Liver (tissue), 9 donors: ENCODE results near the gene ACTN2. TPM values are rescaled to one million over a fixed set of nuclear protein-coding genes. Genes with fewer than 3 reads are reported as not detected.

Source experiments
- DNase-seq: peaks from one replicate; pipeline ENCODE4 v3.0.0-alpha.2; 2017; ENCODE audit warnings: low spot score
- H3K27ac ChIP-seq, 2 donors: one replicate each; pipeline ENCODE4 v1.7.0; 2013; ENCODE audit warnings: inconsistent platforms in 2 of 2, low read length in 2 of 2, control low read depth in 1 of 2, low read depth in 1 of 2, mild to moderate bottlenecking in 1 of 2
- H3K27me3 ChIP-seq, 4 donors: one replicate each; pipeline versions ENCODE4 v1.6.1 to v1.7.0; 2013; ENCODE audit warnings: low read length in 3 of 4, inconsistent platforms in 1 of 4, mild to moderate bottlenecking in 1 of 4, moderate library complexity in 1 of 4; ENCODE audit not compliant: control insufficient read depth in 4 of 4, insufficient read depth in 4 of 4
- H3K36me3 ChIP-seq, 4 donors: one replicate each; pipeline versions ENCODE4 v1.6.1 to v1.7.0; 2013; ENCODE audit warnings: low read length in 3 of 4, mild to moderate bottlenecking in 3 of 4, low read depth in 1 of 4, moderate library complexity in 1 of 4; ENCODE audit not compliant: control insufficient read depth in 4 of 4, insufficient read depth in 3 of 4
- H3K4me1 ChIP-seq, 4 donors: one replicate each; pipeline versions ENCODE4 v1.6.1 to v1.7.0; 2013; ENCODE audit warnings: low read length in 3 of 4, mild to moderate bottlenecking in 3 of 4, moderate library complexity in 1 of 4; ENCODE audit not compliant: control insufficient read depth in 4 of 4, insufficient read depth in 4 of 4
- H3K4me3 ChIP-seq, 3 donors: one replicate each; pipeline versions ENCODE4 v1.6.1 to v1.7.0; 2013; ENCODE audit warnings: low read length in 3 of 3, control low read depth in 1 of 3, low read depth in 1 of 3, mild to moderate bottlenecking in 1 of 3
- H3K9ac ChIP-seq, 2 donors: one replicate each; pipeline ENCODE4 v1.7.0; 2013; ENCODE audit warnings: low read length in 2 of 2, mild to moderate bottlenecking in 2 of 2, moderate library complexity in 2 of 2, control low read depth in 1 of 2, low read depth in 1 of 2
- H3K9me3 ChIP-seq, 4 donors: one replicate each; pipeline versions ENCODE4 v1.6.1 to v1.7.0; 2013; ENCODE audit warnings: low read length in 3 of 4; ENCODE audit not compliant: control insufficient read depth in 4 of 4
- ATF3 ChIP-seq: IDR thresholded peaks from 2 replicates; pipeline ENCODE4 v1.6.1; 2016; ENCODE audit warnings: antibody characterized with exemption
- CTCF ChIP-seq: fragments of 150-350 bp; IDR thresholded peaks from 2 replicates; pipeline ENCODE4 v1.5.1; 2017; ENCODE audit warnings: improper control_type of control experiment, low read depth, low read length; ENCODE audit not compliant: missing input control
- EGR1 ChIP-seq, 2 donors: IDR thresholded peaks; 2 replicates each; pipeline ENCODE4 v1.6.1; 2016 to 2018; ENCODE audit warnings: antibody characterized with exemption in 2 of 2, low read depth in 2 of 2
- FOXA1 ChIP-seq: IDR thresholded peaks from 2 replicates; pipeline ENCODE4 v1.6.1; 2016; ENCODE audit warnings: antibody characterized with exemption
- FOXA2 ChIP-seq: IDR thresholded peaks from 2 replicates; pipeline ENCODE4 v1.6.1; 2016; ENCODE audit warnings: antibody characterized with exemption
- GABPA ChIP-seq, 2 donors: IDR thresholded peaks in 1 of 2; conservative IDR thresholded peaks in 1 of 2; 2 replicates each; pipeline ENCODE4 v1.6.1; 2016; ENCODE audit warnings: antibody characterized with exemption in 2 of 2, mild to moderate bottlenecking in 1 of 2, moderate library complexity in 1 of 2
- HNF4A ChIP-seq, 2 donors: conservative IDR thresholded peaks; 2 replicates each; pipeline ENCODE4 v1.6.1; 2016; ENCODE audit warnings: antibody characterized with exemption in 2 of 2, mild to moderate bottlenecking in 2 of 2
- HNF4G ChIP-seq: IDR thresholded peaks from 2 replicates; pipeline ENCODE4 v1.6.1; 2016; ENCODE audit warnings: antibody characterized with exemption
- MAX ChIP-seq: IDR thresholded peaks from 2 replicates; pipeline ENCODE4 v1.6.1; 2016; ENCODE audit warnings: antibody characterized with exemption
- NR2F2 ChIP-seq: IDR thresholded peaks from 2 replicates; pipeline ENCODE4 v1.6.1; 2016; ENCODE audit warnings: antibody characterized with exemption
- RAD21 ChIP-seq, 2 donors: IDR thresholded peaks; 2 replicates each; pipeline ENCODE4 v1.6.1; 2016; ENCODE audit warnings: antibody characterized with exemption in 2 of 2, mild to moderate bottlenecking in 2 of 2
- RXRA ChIP-seq, 2 donors: IDR thresholded peaks; 2 replicates each; pipeline ENCODE4 v1.6.1; 2017 to 2018; ENCODE audit warnings: antibody characterized with exemption in 2 of 2, mild to moderate bottlenecking in 1 of 2
- TAF1 ChIP-seq: conservative IDR thresholded peaks from 2 replicates; pipeline ENCODE4 v1.6.1; 2016; ENCODE audit warnings: antibody characterized with exemption, mild to moderate bottlenecking
- YY1 ChIP-seq: IDR thresholded peaks from 2 replicates; pipeline ENCODE4 v1.6.1; 2016; ENCODE audit warnings: antibody characterized with exemption, mild to moderate bottlenecking
- ZBTB33 ChIP-seq: IDR thresholded peaks from 2 replicates; pipeline ENCODE4 v1.6.1; 2016; ENCODE audit warnings: antibody characterized with exemption
- WGBS: extraction: QIAGEN DNeasy Blood & Tissue Kit; methylation state at CpG from one replicate; pipeline ENCODE4 v1.1.7; 2013; 5-methylcytosine and 5-hydroxymethylcytosine counted together
- polyA plus RNA-seq, 2 donors: library from polyadenylated mRNA; stranded (reverse) in 1 of 2; unstranded in 1 of 2; fragments of 200-250 nt in 1 of 2; fragments of >200 nt in 1 of 2; fragmentation: Nextera tagmentation in 1 of 2; extraction: Ambion mirVana in 1 of 2; gene quantifications; one replicate each; pipeline versions ENCODE4 v1.2.1 to v1.2.3, GENCODE V29; 2013 to 2015
- total RNA-seq, 2 donors: library from RNA; depleted of rRNA; stranded (reverse); fragments of >200 nt; gene quantifications; one replicate each; pipeline ENCODE4 v1.2.3, GENCODE V29; 2014
- TF ChIP-seq, protein P1 (sequence below): IDR thresholded peaks from 2 replicates; pipeline ENCODE4 v1.6.1; 2016; ENCODE audit warnings: antibody characterized with exemption, mild to moderate bottlenecking
- donor health status: healthy.
- donor health status: healthy.
- donor health status: healthy.
- donor health status: healthy.
- donor health status: healthy.

The ACTN2 gene
- total and polyA plus RNA-seq, 4 donors, result 0.08 to 0.81 (median 0.15) TPM

GRCh38 chr1:236761397-236762132 lies 75.3 kb downstream of the ACTN2 start (continued):
- no peak for TF ChIP-seq ZBTB33

- WGBS, result 86% methylated on average over 15 of the region's 15 CpGs
- H3K4me1 ChIP-seq, result peaks cover 10 to 34% (median 28%) of the 10 kb centered on the region in 4 donors
- no peak overlapping the region for H3K27ac ChIP-seq
- no peaks in the 10 kb centered on the region for H3K36me3 ChIP-seq
- H3K9me3 ChIP-seq, result no peaks in the 10 kb centered on the region
- TF ChIP-seq TAF1 (no peak), RAD21 (IDR thresholded peaks at IDR 0.05) (no peak), RXRA (IDR thresholded peaks at IDR 0.05) (no peak), EGR1 (IDR thresholded peaks at IDR 0.05; ENCODE audit: low read depth in 2 of 2) (no peak), YY1 (no peak), GABPA (IDR thresholded peaks at IDR 0.05 in 1 of 2, conservative IDR thresholded peaks at IDR 0.05 in 1 of 2) (no peak), ATF3 (no peak), NR2F2 (no peak), FOXA1 (no peak), HNF4A (conservative IDR thresholded peaks at IDR 0.05) (no peak), FOXA2 (no peak), ZBTB33 (no peak), HNF4G (no peak), CTCF (no peak), MAX (no peak)
- TF ChIP-seq, protein P1, sequence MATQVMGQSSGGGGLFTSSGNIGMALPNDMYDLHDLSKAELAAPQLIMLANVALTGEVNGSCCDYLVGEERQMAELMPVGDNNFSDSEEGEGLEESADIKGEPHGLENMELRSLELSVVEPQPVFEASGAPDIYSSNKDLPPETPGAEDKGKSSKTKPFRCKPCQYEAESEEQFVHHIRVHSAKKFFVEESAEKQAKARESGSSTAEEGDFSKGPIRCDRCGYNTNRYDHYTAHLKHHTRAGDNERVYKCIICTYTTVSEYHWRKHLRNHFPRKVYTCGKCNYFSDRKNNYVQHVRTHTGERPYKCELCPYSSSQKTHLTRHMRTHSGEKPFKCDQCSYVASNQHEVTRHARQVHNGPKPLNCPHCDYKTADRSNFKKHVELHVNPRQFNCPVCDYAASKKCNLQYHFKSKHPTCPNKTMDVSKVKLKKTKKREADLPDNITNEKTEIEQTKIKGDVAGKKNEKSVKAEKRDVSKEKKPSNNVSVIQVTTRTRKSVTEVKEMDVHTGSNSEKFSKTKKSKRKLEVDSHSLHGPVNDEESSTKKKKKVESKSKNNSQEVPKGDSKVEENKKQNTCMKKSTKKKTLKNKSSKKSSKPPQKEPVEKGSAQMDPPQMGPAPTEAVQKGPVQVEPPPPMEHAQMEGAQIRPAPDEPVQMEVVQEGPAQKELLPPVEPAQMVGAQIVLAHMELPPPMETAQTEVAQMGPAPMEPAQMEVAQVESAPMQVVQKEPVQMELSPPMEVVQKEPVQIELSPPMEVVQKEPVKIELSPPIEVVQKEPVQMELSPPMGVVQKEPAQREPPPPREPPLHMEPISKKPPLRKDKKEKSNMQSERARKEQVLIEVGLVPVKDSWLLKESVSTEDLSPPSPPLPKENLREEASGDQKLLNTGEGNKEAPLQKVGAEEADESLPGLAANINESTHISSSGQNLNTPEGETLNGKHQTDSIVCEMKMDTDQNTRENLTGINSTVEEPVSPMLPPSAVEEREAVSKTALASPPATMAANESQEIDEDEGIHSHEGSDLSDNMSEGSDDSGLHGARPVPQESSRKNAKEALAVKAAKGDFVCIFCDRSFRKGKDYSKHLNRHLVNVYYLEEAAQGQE, result no peak
- no peak for DNase-seq
- no peaks in the 10 kb centered on the region for H3K27me3 ChIP-seq
- H3K4me3 ChIP-seq, result no peak overlapping the region
- H3K9ac ChIP-seq, result no peak overlapping the region
Measured at GRCh38 chr1:236762410-236762809, 76.1 kb downstream of the ACTN2 start.
